Fibroblast of lung (primary cell): ENCODE data around the gene STEAP2. TPM values are rescaled to one million over a fixed set of nuclear protein-coding genes. Genes with fewer than 3 reads are reported as not detected.
A peak's percentile ranks its signal among the peaks of the same experiment; 100 is the strongest.

ENCODE experiments used
- DNase-seq, 2 donors: peaks; one replicate each; pipeline versions ENCODE4 v3.0.0 to v3.0.0-alpha.2; 2010; ENCODE audit warnings: low read depth in 2 of 2
- H2AFZ ChIP-seq: 2 replicates; pipeline ENCODE4 v1.5.1; 2012; ENCODE audit warnings: low read length, control low read depth, inconsistent platforms
- H3K27ac ChIP-seq: 2 replicates; pipeline ENCODE4 v1.5.1; 2011; ENCODE audit warnings: low read length, control low read depth; ENCODE audit not compliant: insufficient read depth
- H3K27me3 ChIP-seq: 2 replicates; pipeline ENCODE4 v1.5.1; 2011; ENCODE audit warnings: mild to moderate bottlenecking, low read length; ENCODE audit not compliant: control insufficient read depth, insufficient read depth
- H3K36me3 ChIP-seq: 2 replicates; pipeline ENCODE4 v1.5.1; 2011; ENCODE audit warnings: low read length; ENCODE audit not compliant: control insufficient read depth, insufficient read depth
- H3K4me1 ChIP-seq: 2 replicates; pipeline ENCODE4 v1.5.1; 2011; ENCODE audit warnings: low read length; ENCODE audit not compliant: control insufficient read depth, insufficient read depth; ENCODE audit errors: extremely low read depth
- H3K4me2 ChIP-seq: 2 replicates; pipeline ENCODE4 v1.5.1; 2011; ENCODE audit warnings: low read length, control low read depth; ENCODE audit not compliant: insufficient read depth; ENCODE audit errors: extremely low read depth
- H3K4me3 ChIP-seq, 4 experiments: fragments of 200-600 bp in 1 of 4; sonication (generic) in 1 of 4; replicated peaks in 1 of 4; 2 replicates each; pipeline ENCODE4 v1.5.1; 2011 to 2016; ENCODE audit warnings: low read length in 4 of 4, low read depth in 3 of 4, mild to moderate bottlenecking in 3 of 4, control low read depth in 2 of 4, inconsistent platforms in 1 of 4, mixed read lengths in 1 of 4; ENCODE audit not compliant: insufficient read depth in 1 of 4; ENCODE audit errors: control extremely low read depth in 1 of 4
- H3K79me2 ChIP-seq: 2 replicates; pipeline ENCODE4 v1.5.1; 2012; ENCODE audit warnings: mild to moderate bottlenecking, low read length, inconsistent platforms; ENCODE audit not compliant: control insufficient read depth, insufficient read depth
- H3K9ac ChIP-seq: 2 replicates; pipeline ENCODE4 v1.5.1; 2011; ENCODE audit warnings: mild to moderate bottlenecking, low read length, control low read depth; ENCODE audit not compliant: insufficient read depth
- H3K9me3 ChIP-seq: 2 replicates; pipeline ENCODE4 v1.5.1; 2012; ENCODE audit warnings: low read depth, low read length; ENCODE audit not compliant: control insufficient read depth, insufficient read depth
- H4K20me1 ChIP-seq: 2 replicates; pipeline ENCODE4 v1.5.1; 2011; ENCODE audit warnings: low read length; ENCODE audit not compliant: control insufficient read depth, insufficient read depth; ENCODE audit errors: extremely low read depth
- CTCF ChIP-seq, 2 donors: IDR thresholded peaks in 1 of 2; conservative IDR thresholded peaks in 1 of 2; 1 replicate in 1 of 2; 2 replicates in 1 of 2; pipeline ENCODE4 v1.5.1; 2011 to 2012; ENCODE audit warnings: low read length in 2 of 2, control low read depth in 1 of 2, inconsistent platforms in 1 of 2, low read depth in 1 of 2, mild to moderate bottlenecking in 1 of 2
- EZH2 ChIP-seq: IDR thresholded peaks from 2 replicates; pipeline ENCODE4 v1.5.1; 2012; ENCODE audit warnings: low read length, control low read depth, mild to moderate bottlenecking; ENCODE audit errors: missing control alignments
- polyA plus RNA-seq, 2 donors: library from polyadenylated mRNA; depleted of rRNA in 1 of 2; stranded (reverse) in 1 of 2; unstranded in 1 of 2; fragments of >200 nt; gene quantifications; 2 replicates each; pipeline ENCODE4 v1.2.1, GENCODE V29; 2011 to 2012; ENCODE audit warnings: missing spikeins in 1 of 2
- total RNA-seq: library from RNA; depleted of rRNA; stranded (reverse); fragments of >200 nt; gene quantifications from 2 replicates; pipeline ENCODE4 v1.2.1, GENCODE V29; 2014

Gene STEAP2
- total and polyA plus RNA-seq, 2 donors (not counting 1 experiment from before 2014, with no cell fraction given) = 16.5 to 26.3 TPM

GRCh38 chr7:90270431-90271178 is 59.1 kb downstream of the STEAP2 start:
- no peak for DNase-seq
- Histone ChIP-seq H3K27ac (no peak overlapping the region), H3K4me3 (no peak overlapping the region), H4K20me1 (no peaks in the 10 kb centered on the region), H3K4me2 (no peak overlapping the region), H3K9me3 (no peaks in the 10 kb centered on the region), H3K9ac (no peak overlapping the region), H3K4me1 (peaks cover 18% of the 10 kb centered on the region), H3K79me2 (no peaks in the 10 kb centered on the region), H2AFZ (no peak overlapping the region), H3K36me3 (no peaks in the 10 kb centered on the region), H3K27me3 (no peaks in the 10 kb centered on the region)
- TF ChIP-seq CTCF (conservative IDR thresholded peaks at IDR 0.05 in 1 of 2, IDR thresholded peaks at IDR 0.05 in 1 of 2; ENCODE audit: low read depth in 1 of 2, low read length in 2 of 2) (no peak), EZH2 (no peak)

GRCh38 chr7:90271753-90272152 is 60.2 kb downstream of the STEAP2 start:
- Histone ChIP-seq H3K9me3 (no peaks in the 10 kb centered on the region), H3K9ac (no peak overlapping the region), H3K27ac (peak overlapping the region; percentile 31), H3K79me2 (no peaks in the 10 kb centered on the region), H3K36me3 (no peaks in the 10 kb centered on the region), H3K4me2 (no peak overlapping the region), H3K27me3 (no peaks in the 10 kb centered on the region), H3K4me1 (peaks cover 16% of the 10 kb centered on the region), H3K4me3 (no peak overlapping the region), H4K20me1 (no peaks in the 10 kb centered on the region), H2AFZ (no peak overlapping the region)
- TF ChIP-seq CTCF (conservative IDR thresholded peaks at IDR 0.05 in 1 of 2, IDR thresholded peaks at IDR 0.05 in 1 of 2; ENCODE audit: low read depth in 1 of 2, low read length in 2 of 2) = no peak
- no peak for TF ChIP-seq EZH2
- peak; percentile 72 to 81 for DNase-seq

- Histone ChIP-seq H3K4me2 (no peak overlapping the region), H3K9ac (no peak overlapping the region), H3K27me3 (no peaks in the 10 kb centered on the region), H3K4me3 (no peak overlapping the region), H3K4me1 (peaks cover 16% of the 10 kb centered on the region), H2AFZ (no peak overlapping the region), H3K27ac (no peak overlapping the region), H3K36me3 (no peaks in the 10 kb centered on the region), H3K79me2 (no peaks in the 10 kb centered on the region), H3K9me3 (no peaks in the 10 kb centered on the region), H4K20me1 (no peaks in the 10 kb centered on the region)
- TF ChIP-seq EZH2 = no peak
- DNase-seq = no peak
These were observed 60.7 kb downstream of the STEAP2 start for GRCh38 chr7:90272242-90272641.
